Endothelial cell of umbilical vein (primary cell): ENCODE data around the gene PHLPP1.

ENCODE experiments used
- CTCF ChIP-seq, 2 donors: IDR thresholded peaks; 1 replicate in 1 of 2; 2 replicates in 1 of 2; pipeline ENCODE4 v1.5.1; 2011; ENCODE audit warnings: low read length in 2 of 2, mild to moderate bottlenecking in 2 of 2, moderate library complexity in 2 of 2, control low read depth in 1 of 2, inconsistent platforms in 1 of 2, low read depth in 1 of 2; ENCODE audit not compliant: insufficient read depth in 1 of 2; ENCODE audit errors: extremely low read depth in 1 of 2
- POLR2A ChIP-seq: IDR thresholded peaks from 2 replicates; pipeline ENCODE4 v1.6.1; 2012; ENCODE audit warnings: low read depth, mild to moderate bottlenecking, control low read depth, low read length

GRCh38 chr18:62767836-62768557, 52.7 kb downstream of the PHLPP1 start:
- TF ChIP-seq CTCF (IDR thresholded peaks at IDR 0.05; ENCODE audit: extremely low read depth in 1 of 2, insufficient read depth in 1 of 2, low read depth in 1 of 2, low read length in 2 of 2) (no peak), POLR2A (no peak)
